GM23338 (cell line): ENCODE measurements around the gene IL17RB. TPM values are rescaled to one million over a fixed set of nuclear protein-coding genes. Genes with fewer than 3 reads are reported as not detected.

Experiments used
- ATAC-seq: fragments of 200-7000 bp; cut with Tn5 transposase; 3 replicates; pipeline ENCODE4 v1.9.1; 2020
- DNase-seq: peaks from one replicate; pipeline ENCODE4 v3.0.0-alpha.2; 2015; ENCODE audit warnings: low spot score
- H2AFZ ChIP-seq: fragments of 200-600 bp; sonication (generic); 2 replicates; pipeline ENCODE4 v1.8.0; 2016; ENCODE audit warnings: antibody characterized with exemption, mild to moderate bottlenecking, moderate library complexity
- H3F3A ChIP-seq: fragments of 200-600 bp; sonication (generic); replicated peaks from 2 replicates; pipeline ENCODE4 v1.8.0; 2017; ENCODE audit warnings: antibody characterized with exemption, mixed run types, low read depth
- H3K27ac ChIP-seq: fragments of 200-600 bp; sonication (generic); 2 replicates; pipeline ENCODE4 v1.6.1; 2016; ENCODE audit warnings: low read depth
- H3K27me3 ChIP-seq: fragments of 200-600 bp; sonication (generic); 2 replicates; pipeline ENCODE4 v1.8.0; 2016; ENCODE audit warnings: mild to moderate bottlenecking, mixed run types, moderate library complexity; ENCODE audit not compliant: insufficient read depth
- H3K36me3 ChIP-seq: fragments of 200-600 bp; sonication (generic); 2 replicates; pipeline ENCODE4 v1.8.0; 2016; ENCODE audit warnings: mild to moderate bottlenecking; ENCODE audit not compliant: insufficient read depth
- H3K4me1 ChIP-seq: fragments of 200-600 bp; sonication (generic); 2 replicates; pipeline ENCODE4 v1.8.0; 2016; ENCODE audit warnings: mild to moderate bottlenecking, moderate library complexity; ENCODE audit not compliant: insufficient read depth
- H3K4me2 ChIP-seq: fragments of 200-600 bp; sonication (generic); 2 replicates; pipeline ENCODE4 v1.7.1; 2017; ENCODE audit warnings: mixed run types
- H3K4me3 ChIP-seq: fragments of 200-600 bp; sonication (generic); 2 replicates; pipeline ENCODE4 v1.6.1; 2016; ENCODE audit warnings: mixed run types
- H3K79me2 ChIP-seq: fragments of 200-600 bp; sonication (generic); replicated peaks from 2 replicates; pipeline ENCODE4 v1.8.0; 2017; ENCODE audit warnings: mild to moderate bottlenecking; ENCODE audit not compliant: insufficient read depth
- H3K9me2 ChIP-seq: fragments of 200-600 bp; sonication (generic); 2 replicates; pipeline ENCODE4 v1.8.0; 2017; ENCODE audit not compliant: insufficient read depth
- H4K20me1 ChIP-seq: fragments of 200-600 bp; sonication (generic); replicated peaks from 2 replicates; pipeline ENCODE4 v1.8.0; 2017; ENCODE audit warnings: mild to moderate bottlenecking; ENCODE audit not compliant: insufficient read depth
- H3K27ac Mint-ChIP-seq: 2 replicates; pipeline ENCODE4 v1.8.0; 2020; ENCODE audit warnings: inconsistent platforms, mild to moderate bottlenecking, moderate library complexity, mixed read lengths
- H3K27me3 Mint-ChIP-seq: 3 replicates; pipeline ENCODE4 v1.8.0; 2022; ENCODE audit warnings: low read depth, mild to moderate bottlenecking, moderate library complexity, mixed read lengths, inconsistent platforms; ENCODE audit not compliant: insufficient read depth, poor library complexity
- H3K36me3 Mint-ChIP-seq: 3 replicates; pipeline ENCODE4 v1.8.0; 2021; ENCODE audit warnings: low read depth, mild to moderate bottlenecking, inconsistent platforms, moderate library complexity, mixed read lengths
- H3K4me1 Mint-ChIP-seq: 3 replicates; pipeline ENCODE4 v1.8.0; 2020; ENCODE audit warnings: mild to moderate bottlenecking, inconsistent platforms, mixed read lengths
- H3K4me3 Mint-ChIP-seq: 3 replicates; pipeline ENCODE4 v1.8.0; 2021; ENCODE audit warnings: moderate library complexity, mild to moderate bottlenecking, inconsistent platforms, mixed read lengths
- H3K9me3 Mint-ChIP-seq: 3 replicates; pipeline ENCODE4 v1.8.0; 2020; ENCODE audit warnings: moderate library complexity, mild to moderate bottlenecking, inconsistent platforms, mixed read lengths
- CREB1 ChIP-seq: fragments of 250-450 bp; sonication (Bioruptor Pico); IDR thresholded peaks from 2 replicates; pipeline ENCODE4 v1.5.0; 2020; ENCODE audit warnings: low read depth, mild to moderate bottlenecking, moderate library complexity
- JUNB ChIP-seq: IDR thresholded peaks from one replicate; pipeline ENCODE4 v1.6.1; 2016; ENCODE audit warnings: antibody characterized with exemption; ENCODE audit not compliant: unreplicated experiment
- NANOG ChIP-seq: IDR thresholded peaks from 2 replicates; pipeline ENCODE4 v1.6.1; 2016; ENCODE audit warnings: antibody characterized with exemption, borderline replicate concordance
- POLR2AphosphoS5 ChIP-seq: IDR thresholded peaks from 2 replicates; pipeline ENCODE4 v1.6.1; 2016; ENCODE audit warnings: antibody characterized with exemption, low read depth
- REST ChIP-seq: IDR thresholded peaks from one replicate; pipeline ENCODE4 v1.6.1; 2018; ENCODE audit warnings: antibody characterized with exemption; ENCODE audit not compliant: unreplicated experiment
- STAT1 ChIP-seq: IDR thresholded peaks from one replicate; pipeline ENCODE4 v1.6.1; 2016; ENCODE audit warnings: antibody characterized with exemption; ENCODE audit not compliant: unreplicated experiment
- ZNF331 ChIP-seq: fragments of 250-450 bp; sonication (Bioruptor Pico); IDR thresholded peaks from 2 replicates; pipeline ENCODE4 v1.5.0; 2020; ENCODE audit warnings: low read depth, mild to moderate bottlenecking, moderate library complexity
- polyA plus RNA-seq: library from polyadenylated mRNA; unstranded; fragments of >200 nt; fragmentation: Nextera tagmentation; extraction: Ambion mirVana; gene quantifications from 2 replicates; pipeline ENCODE4 v1.2.1, GENCODE V29; 2016
- total RNA-seq: library from RNA; depleted of rRNA; stranded (reverse); fragments of >200 nt; shearing (Covaris generic); gene quantifications from 2 replicates; pipeline ENCODE4 v1.2.3, GENCODE V29; 2014
- TF ChIP-seq, protein P1 (sequence below): fragments of 250-450 bp; sonication (Bioruptor Pico); IDR thresholded peaks from 2 replicates; pipeline ENCODE4 v1.5.0; 2020; ENCODE audit warnings: mild to moderate bottlenecking, moderate library complexity

Gene IL17RB
- total and polyA plus RNA-seq, 2 experiments from 2014 or later: 5.7 to 6.9 TPM

DNA sequence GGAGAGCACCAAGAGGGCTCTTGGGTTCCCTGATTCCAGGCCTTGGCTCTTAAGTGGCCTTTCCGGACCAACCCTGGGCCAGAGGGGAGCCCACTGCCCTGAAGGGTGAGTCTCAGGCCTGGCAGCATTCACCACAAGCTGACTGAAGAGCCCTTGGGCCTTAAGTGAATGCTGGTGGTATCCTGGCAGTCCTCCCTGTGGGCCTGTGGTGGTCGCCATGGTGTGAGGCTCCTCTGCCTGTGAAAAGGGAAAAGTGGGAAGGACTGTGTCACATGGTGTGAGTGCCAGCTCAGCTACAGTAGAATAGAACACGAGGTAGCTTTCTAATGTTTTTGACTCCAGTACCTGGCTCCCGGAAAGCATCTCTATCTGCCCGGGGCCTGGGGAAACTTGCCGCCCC, 15.4 kb upstream of the IL17RB start:
- H3K4me1 ChIP-seq: no peaks in the 10 kb centered on the region
- H3K79me2 ChIP-seq: no peaks in the 10 kb centered on the region
- H3K27me3 Mint-ChIP-seq: peaks cover 4% of the 10 kb centered on the region
- no peaks in the 10 kb centered on the region for H3K36me3 Mint-ChIP-seq
- H3K27ac Mint-ChIP-seq: no peak overlapping the region
- H3K4me1 Mint-ChIP-seq: peaks cover 2% of the 10 kb centered on the region; the same call in 1 of the 3 replicates
- no peak for DNase-seq
- H3K4me3 Mint-ChIP-seq: no peak overlapping the region
- no peak overlapping the region for H3K27ac ChIP-seq
- no peak for TF ChIP-seq JUNB
- no peak for TF ChIP-seq REST
- TF ChIP-seq, protein P1, sequence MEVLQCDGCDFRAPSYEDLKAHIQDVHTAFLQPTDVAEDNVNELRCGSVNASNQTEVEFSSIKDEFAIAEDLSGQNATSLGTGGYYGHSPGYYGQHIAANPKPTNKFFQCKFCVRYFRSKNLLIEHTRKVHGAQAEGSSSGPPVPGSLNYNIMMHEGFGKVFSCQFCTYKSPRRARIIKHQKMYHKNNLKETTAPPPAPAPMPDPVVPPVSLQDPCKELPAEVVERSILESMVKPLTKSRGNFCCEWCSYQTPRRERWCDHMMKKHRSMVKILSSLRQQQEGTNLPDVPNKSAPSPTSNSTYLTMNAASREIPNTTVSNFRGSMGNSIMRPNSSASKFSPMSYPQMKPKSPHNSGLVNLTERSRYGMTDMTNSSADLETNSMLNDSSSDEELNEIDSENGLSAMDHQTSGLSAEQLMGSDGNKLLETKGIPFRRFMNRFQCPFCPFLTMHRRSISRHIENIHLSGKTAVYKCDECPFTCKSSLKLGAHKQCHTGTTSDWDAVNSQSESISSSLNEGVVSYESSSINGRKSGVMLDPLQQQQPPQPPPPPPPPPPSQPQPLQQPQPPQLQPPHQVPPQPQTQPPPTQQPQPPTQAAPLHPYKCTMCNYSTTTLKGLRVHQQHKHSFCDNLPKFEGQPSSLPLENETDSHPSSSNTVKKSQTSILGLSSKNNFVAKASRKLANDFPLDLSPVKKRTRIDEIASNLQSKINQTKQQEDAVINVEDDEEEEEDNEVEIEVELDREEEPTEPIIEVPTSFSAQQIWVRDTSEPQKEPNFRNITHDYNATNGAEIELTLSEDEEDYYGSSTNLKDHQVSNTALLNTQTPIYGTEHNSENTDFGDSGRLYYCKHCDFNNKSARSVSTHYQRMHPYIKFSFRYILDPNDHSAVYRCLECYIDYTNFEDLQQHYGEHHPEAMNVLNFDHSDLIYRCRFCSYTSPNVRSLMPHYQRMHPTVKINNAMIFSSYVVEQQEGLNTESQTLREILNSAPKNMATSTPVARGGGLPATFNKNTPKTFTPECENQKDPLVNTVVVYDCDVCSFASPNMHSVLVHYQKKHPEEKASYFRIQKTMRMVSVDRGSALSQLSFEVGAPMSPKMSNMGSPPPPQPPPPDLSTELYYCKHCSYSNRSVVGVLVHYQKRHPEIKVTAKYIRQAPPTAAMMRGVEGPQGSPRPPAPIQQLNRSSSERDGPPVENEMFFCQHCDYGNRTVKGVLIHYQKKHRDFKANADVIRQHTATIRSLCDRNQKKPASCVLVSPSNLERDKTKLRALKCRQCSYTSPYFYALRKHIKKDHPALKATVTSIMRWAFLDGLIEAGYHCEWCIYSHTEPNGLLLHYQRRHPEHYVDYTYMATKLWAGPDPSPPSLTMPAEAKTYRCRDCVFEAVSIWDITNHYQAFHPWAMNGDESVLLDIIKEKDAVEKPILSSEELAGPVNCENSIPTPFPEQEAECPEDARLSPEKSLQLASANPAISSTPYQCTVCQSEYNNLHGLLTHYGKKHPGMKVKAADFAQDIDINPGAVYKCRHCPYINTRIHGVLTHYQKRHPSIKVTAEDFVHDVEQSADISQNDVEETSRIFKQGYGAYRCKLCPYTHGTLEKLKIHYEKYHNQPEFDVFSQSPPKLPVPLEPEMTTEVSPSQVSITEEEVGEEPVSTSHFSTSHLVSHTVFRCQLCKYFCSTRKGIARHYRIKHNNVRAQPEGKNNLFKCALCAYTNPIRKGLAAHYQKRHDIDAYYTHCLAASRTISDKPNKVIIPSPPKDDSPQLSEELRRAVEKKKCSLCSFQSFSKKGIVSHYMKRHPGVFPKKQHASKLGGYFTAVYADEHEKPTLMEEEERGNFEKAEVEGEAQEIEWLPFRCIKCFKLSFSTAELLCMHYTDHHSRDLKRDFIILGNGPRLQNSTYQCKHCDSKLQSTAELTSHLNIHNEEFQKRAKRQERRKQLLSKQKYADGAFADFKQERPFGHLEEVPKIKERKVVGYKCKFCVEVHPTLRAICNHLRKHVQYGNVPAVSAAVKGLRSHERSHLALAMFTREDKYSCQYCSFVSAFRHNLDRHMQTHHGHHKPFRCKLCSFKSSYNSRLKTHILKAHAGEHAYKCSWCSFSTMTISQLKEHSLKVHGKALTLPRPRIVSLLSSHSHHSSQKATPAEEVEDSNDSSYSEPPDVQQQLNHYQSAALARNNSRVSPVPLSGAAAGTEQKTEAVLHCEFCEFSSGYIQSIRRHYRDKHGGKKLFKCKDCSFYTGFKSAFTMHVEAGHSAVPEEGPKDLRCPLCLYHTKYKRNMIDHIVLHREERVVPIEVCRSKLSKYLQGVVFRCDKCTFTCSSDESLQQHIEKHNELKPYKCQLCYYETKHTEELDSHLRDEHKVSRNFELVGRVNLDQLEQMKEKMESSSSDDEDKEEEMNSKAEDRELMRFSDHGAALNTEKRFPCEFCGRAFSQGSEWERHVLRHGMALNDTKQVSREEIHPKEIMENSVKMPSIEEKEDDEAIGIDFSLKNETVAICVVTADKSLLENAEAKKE (CRISPR knock-in tag): no peak
- no peak for TF ChIP-seq STAT1
- no peak for TF ChIP-seq POLR2AphosphoS5
- TF ChIP-seq NANOG: no peak
- no peak for TF ChIP-seq ZNF331 (CRISPR knock-in tag)
- TF ChIP-seq CREB1: no peak
- H3K9me2 ChIP-seq: no peaks in the 10 kb centered on the region
- no peak overlapping the region for H3K4me2 ChIP-seq
- H3K9me3 Mint-ChIP-seq: no peaks in the 10 kb centered on the region
- no peaks in the 10 kb centered on the region for H3K36me3 ChIP-seq
- H3K4me3 ChIP-seq: no peak overlapping the region
- H3K27me3 ChIP-seq: no peaks in the 10 kb centered on the region
- ATAC-seq: no peak
- H3F3A ChIP-seq: no peaks in the 10 kb centered on the region
- no peaks in the 10 kb centered on the region for H4K20me1 ChIP-seq
- H2AFZ ChIP-seq: no peak overlapping the region
